Suppressor macrophage (primary cell): ENCODE measurements around the gene ELL3.

ENCODE experiments used
- DNase-seq, 4 experiments: peaks; one replicate each; pipeline ENCODE4 v3.0.0-alpha.2; 2020 to 2022

Gene ELL3

GRCh38 chr15:43723151-43723550 is 53.6 kb downstream of the ELL3 start:
- no peak for DNase-seq
